Measurements from ENCODE around the gene DUSP16.

Gene DUSP16

DNA sequence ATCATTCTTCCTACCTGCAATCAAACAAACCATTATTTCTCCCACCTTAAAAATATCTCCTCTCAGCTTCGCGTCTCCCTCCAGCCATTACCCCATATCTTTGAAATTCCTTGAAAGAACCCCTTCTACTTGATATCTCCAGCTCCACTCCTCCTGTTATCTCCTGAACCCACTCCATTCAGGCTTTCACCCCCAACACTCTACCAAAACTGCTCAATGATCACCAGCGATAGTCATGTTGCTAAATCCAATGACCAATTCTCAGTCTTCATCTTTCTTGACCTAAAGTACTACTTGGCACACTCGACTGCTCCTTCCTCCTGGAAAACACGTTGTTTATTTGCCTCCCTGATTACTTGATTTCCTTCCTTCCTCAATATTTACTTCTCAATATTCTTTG is 70.1 kb downstream of the DUSP16 start:
- Histone ChIP-seq H3K27me3 (ENCODE audit: insufficient read depth, poor library complexity, severe bottlenecking) (no peaks in the 10 kb centered on the region), H3K27ac (replicated peaks) (no peak overlapping the region)
- TF ChIP-seq, protein P1, sequence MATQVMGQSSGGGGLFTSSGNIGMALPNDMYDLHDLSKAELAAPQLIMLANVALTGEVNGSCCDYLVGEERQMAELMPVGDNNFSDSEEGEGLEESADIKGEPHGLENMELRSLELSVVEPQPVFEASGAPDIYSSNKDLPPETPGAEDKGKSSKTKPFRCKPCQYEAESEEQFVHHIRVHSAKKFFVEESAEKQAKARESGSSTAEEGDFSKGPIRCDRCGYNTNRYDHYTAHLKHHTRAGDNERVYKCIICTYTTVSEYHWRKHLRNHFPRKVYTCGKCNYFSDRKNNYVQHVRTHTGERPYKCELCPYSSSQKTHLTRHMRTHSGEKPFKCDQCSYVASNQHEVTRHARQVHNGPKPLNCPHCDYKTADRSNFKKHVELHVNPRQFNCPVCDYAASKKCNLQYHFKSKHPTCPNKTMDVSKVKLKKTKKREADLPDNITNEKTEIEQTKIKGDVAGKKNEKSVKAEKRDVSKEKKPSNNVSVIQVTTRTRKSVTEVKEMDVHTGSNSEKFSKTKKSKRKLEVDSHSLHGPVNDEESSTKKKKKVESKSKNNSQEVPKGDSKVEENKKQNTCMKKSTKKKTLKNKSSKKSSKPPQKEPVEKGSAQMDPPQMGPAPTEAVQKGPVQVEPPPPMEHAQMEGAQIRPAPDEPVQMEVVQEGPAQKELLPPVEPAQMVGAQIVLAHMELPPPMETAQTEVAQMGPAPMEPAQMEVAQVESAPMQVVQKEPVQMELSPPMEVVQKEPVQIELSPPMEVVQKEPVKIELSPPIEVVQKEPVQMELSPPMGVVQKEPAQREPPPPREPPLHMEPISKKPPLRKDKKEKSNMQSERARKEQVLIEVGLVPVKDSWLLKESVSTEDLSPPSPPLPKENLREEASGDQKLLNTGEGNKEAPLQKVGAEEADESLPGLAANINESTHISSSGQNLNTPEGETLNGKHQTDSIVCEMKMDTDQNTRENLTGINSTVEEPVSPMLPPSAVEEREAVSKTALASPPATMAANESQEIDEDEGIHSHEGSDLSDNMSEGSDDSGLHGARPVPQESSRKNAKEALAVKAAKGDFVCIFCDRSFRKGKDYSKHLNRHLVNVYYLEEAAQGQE (IDR thresholded peaks at IDR 0.05; ENCODE audit: insufficient replicate concordance, low read depth) = no peak
- TF ChIP-seq GABPA (IDR thresholded peaks at IDR 0.05; ENCODE audit: low read depth) (no peak), POLR2AphosphoS5 (IDR thresholded peaks at IDR 0.05; ENCODE audit: low read depth) (no peak)

DNA sequence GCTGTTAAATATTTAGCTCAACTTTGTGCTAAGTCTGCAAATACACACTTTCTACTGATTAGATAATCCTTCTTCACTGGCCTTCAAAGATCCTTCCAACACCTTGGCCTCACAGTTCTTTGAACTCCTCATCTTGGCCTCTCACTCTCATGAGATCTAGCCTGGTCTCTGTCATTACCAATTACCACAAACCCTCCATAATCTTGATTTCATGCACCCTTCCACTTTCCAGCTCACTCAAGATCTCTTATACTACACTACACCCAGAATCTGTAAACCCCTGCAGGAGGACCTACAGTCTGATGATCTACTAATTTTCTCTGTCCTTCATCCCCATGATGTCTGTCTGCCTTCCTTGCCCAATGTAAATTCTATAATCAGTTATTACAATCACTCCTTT is 71.1 kb downstream of the DUSP16 start:
- no peaks in the 10 kb centered on the region for H3K27me3 ChIP-seq (ENCODE audit: insufficient read depth, poor library complexity, severe bottlenecking)
- DNase-seq (ENCODE audit: low read depth in 1 of 2, low spot score in 1 of 2) = no peak
- TF ChIP-seq GABPA (IDR thresholded peaks at IDR 0.05; ENCODE audit: low read depth) = no peak
- TF ChIP-seq, protein P1 (IDR thresholded peaks at IDR 0.05; ENCODE audit: insufficient replicate concordance, low read depth) = no peak
- TF ChIP-seq POLR2AphosphoS5 (IDR thresholded peaks at IDR 0.05; ENCODE audit: low read depth) = no peak
- no peak for TF ChIP-seq SPI1 (IDR thresholded peaks at IDR 0.05; ENCODE audit: borderline replicate concordance, low read depth)
- TF ChIP-seq, protein P2, sequence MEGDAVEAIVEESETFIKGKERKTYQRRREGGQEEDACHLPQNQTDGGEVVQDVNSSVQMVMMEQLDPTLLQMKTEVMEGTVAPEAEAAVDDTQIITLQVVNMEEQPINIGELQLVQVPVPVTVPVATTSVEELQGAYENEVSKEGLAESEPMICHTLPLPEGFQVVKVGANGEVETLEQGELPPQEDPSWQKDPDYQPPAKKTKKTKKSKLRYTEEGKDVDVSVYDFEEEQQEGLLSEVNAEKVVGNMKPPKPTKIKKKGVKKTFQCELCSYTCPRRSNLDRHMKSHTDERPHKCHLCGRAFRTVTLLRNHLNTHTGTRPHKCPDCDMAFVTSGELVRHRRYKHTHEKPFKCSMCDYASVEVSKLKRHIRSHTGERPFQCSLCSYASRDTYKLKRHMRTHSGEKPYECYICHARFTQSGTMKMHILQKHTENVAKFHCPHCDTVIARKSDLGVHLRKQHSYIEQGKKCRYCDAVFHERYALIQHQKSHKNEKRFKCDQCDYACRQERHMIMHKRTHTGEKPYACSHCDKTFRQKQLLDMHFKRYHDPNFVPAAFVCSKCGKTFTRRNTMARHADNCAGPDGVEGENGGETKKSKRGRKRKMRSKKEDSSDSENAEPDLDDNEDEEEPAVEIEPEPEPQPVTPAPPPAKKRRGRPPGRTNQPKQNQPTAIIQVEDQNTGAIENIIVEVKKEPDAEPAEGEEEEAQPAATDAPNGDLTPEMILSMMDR (IDR thresholded peaks at IDR 0.05; ENCODE audit: insufficient read depth, low read length) = no peak
- no peak overlapping the region for H3K4me3 ChIP-seq (replicated peaks; ENCODE audit: insufficient read depth, low read length)
- no peak overlapping the region for H3K27ac ChIP-seq (replicated peaks)

More for the DNA sequence above, 70.1 kb downstream of the DUSP16 start:
- no peak for DNase-seq (ENCODE audit: low read depth in 1 of 2, low spot score in 1 of 2)
- H3K4me3 ChIP-seq (replicated peaks; ENCODE audit: insufficient read depth, low read length) = no peak overlapping the region

DNA sequence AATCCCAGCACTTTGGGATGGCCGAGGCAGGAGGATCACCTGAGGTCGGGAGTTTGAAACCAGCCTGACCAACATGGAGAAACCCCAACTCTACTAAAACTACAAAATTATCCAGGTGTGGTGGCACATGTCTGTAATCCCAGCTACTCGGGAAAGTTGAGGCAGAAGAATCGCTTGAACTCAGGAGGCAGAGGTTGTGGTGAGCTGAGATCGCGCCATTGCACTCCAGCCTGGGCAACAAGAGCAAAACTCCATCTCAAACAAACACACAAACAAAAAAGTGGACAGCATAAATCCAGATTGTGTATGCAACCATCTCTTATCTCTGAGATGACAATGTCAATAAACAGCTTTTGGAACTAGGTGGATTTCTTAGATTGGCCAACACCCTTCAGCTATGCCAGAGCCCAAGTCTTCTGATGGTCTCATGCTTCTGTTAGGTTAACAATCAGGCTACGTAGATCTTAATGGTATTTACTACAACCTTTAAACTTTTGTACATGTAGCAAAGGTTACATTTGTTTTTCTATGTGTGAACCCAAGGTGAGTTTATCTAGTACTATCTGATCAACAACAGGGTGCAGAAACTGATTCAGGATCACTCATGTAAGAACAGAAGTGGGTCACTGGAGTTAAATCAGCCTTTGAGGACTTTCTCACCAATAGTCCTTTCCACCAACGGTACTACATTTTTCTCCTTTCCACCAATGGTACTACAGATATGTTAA is 73.7 kb downstream of the DUSP16 start:
- H3K27me3 ChIP-seq (ENCODE audit: insufficient read depth, poor library complexity, severe bottlenecking) = no peaks in the 10 kb centered on the region
- DNase-seq (ENCODE audit: low read depth in 1 of 2, low spot score in 1 of 2) = no peak
- H3K27ac ChIP-seq (replicated peaks) = no peak overlapping the region
- TF ChIP-seq POLR2AphosphoS5 (IDR thresholded peaks at IDR 0.05; ENCODE audit: low read depth) (no peak), GABPA (IDR thresholded peaks at IDR 0.05; ENCODE audit: low read depth) (no peak), SPI1 (IDR thresholded peaks at IDR 0.05; ENCODE audit: borderline replicate concordance, low read depth) (no peak)
- TF ChIP-seq, protein P2 (IDR thresholded peaks at IDR 0.05; ENCODE audit: insufficient read depth, low read length) = no peak
- TF ChIP-seq, protein P1 (IDR thresholded peaks at IDR 0.05; ENCODE audit: insufficient replicate concordance, low read depth) = no peak
- H3K4me3 ChIP-seq (replicated peaks; ENCODE audit: insufficient read depth, low read length) = no peak overlapping the region
